Neural cell (in vitro differentiated cells): ENCODE data around the gene NGEF. TPM values are rescaled to one million over a fixed set of nuclear protein-coding genes. Genes with fewer than 3 reads are reported as not detected.

Experiments used
- H2AFZ ChIP-seq: fragments of 200-600, 300-800 bp; sonication (generic), shearing (Covaris generic); 2 replicates; pipeline ENCODE4 v1.6.0; 2014; ENCODE audit warnings: low read depth, mild to moderate bottlenecking, antibody characterized with exemption, low read length, moderate library complexity
- H3F3A ChIP-seq: fragments of 200-600 bp; shearing (Covaris generic); 2 replicates; pipeline ENCODE4 v1.6.1; 2016; ENCODE audit warnings: mild to moderate bottlenecking, moderate library complexity, mixed read lengths, antibody characterized with exemption, low read length; ENCODE audit not compliant: insufficient read depth, poor library complexity, severe bottlenecking
- H3K27ac ChIP-seq: fragments of 200-600, 300-800 bp; sonication (generic), shearing (Covaris generic); 2 replicates; pipeline ENCODE4 v1.5.1; 2014; ENCODE audit warnings: mild to moderate bottlenecking, low read length, moderate library complexity
- H3K27me3 ChIP-seq: fragments of 300-800, 200-600 bp; sonication (generic), shearing (Covaris generic); 2 replicates; pipeline ENCODE4 v1.6.0; 2014; ENCODE audit warnings: mild to moderate bottlenecking, low read depth, low read length, moderate library complexity; ENCODE audit not compliant: insufficient read depth
- H3K36me3 ChIP-seq: fragments of 300-800, 200-600 bp; sonication (generic), shearing (Covaris generic); 2 replicates; pipeline ENCODE4 v1.5.1; 2014; ENCODE audit warnings: mild to moderate bottlenecking, antibody characterized with exemption, low read length, moderate library complexity; ENCODE audit not compliant: insufficient read depth
- H3K4me2 ChIP-seq: fragments of 300-800, 200-600 bp; sonication (generic), shearing (Covaris generic); 2 replicates; pipeline ENCODE4 v1.6.0; 2014; ENCODE audit warnings: mild to moderate bottlenecking, low read length
- H3K4me3 ChIP-seq: fragments of 300-800, 200-600 bp; sonication (generic), shearing (Covaris generic); 2 replicates; pipeline ENCODE4 v1.5.1; 2014; ENCODE audit warnings: mild to moderate bottlenecking, low read length, moderate library complexity
- H3K79me2 ChIP-seq: fragments of 200-600 bp; shearing (Covaris generic); replicated peaks from 2 replicates; pipeline ENCODE4 v1.6.0; 2014; ENCODE audit warnings: mild to moderate bottlenecking, low read length, moderate library complexity; ENCODE audit not compliant: insufficient read depth
- H3K9ac ChIP-seq: fragments of 300-800, 200-600 bp; sonication (generic), shearing (Covaris generic); 2 replicates; pipeline ENCODE4 v1.6.1; 2016; ENCODE audit warnings: mild to moderate bottlenecking, low read length, mixed read lengths
- H3K9me2 ChIP-seq: fragments of 200-600 bp; shearing (Covaris generic); 2 replicates; pipeline ENCODE4 v1.6.1; 2016; ENCODE audit warnings: mild to moderate bottlenecking, low read length, mixed read lengths; ENCODE audit not compliant: insufficient read depth
- H3K9me3 ChIP-seq: fragments of 200-600, 300-800 bp; sonication (generic), shearing (Covaris generic); 2 replicates; pipeline ENCODE4 v1.6.1; 2016; ENCODE audit warnings: mild to moderate bottlenecking, mixed run types, low read length, moderate library complexity, mixed read lengths
- H4K20me1 ChIP-seq: fragments of 200-600 bp; shearing (Covaris generic); 2 replicates; pipeline ENCODE4 v1.6.1; 2016; ENCODE audit warnings: mild to moderate bottlenecking, mixed run types; ENCODE audit not compliant: insufficient read depth
- EP300 ChIP-seq: fragments of 450-650 bp; conservative IDR thresholded peaks from 2 replicates; pipeline ENCODE4 v1.6.1; 2014; ENCODE audit warnings: antibody characterized with exemption, mild to moderate bottlenecking, moderate library complexity; ENCODE audit not compliant: poor library complexity, severe bottlenecking
- EZH2 ChIP-seq: fragments of 200-600, 300-800 bp; shearing (Covaris generic), sonication (generic); IDR thresholded peaks from 2 replicates; pipeline ENCODE4 v1.6.1; 2014; ENCODE audit warnings: antibody characterized with exemption, low read length, borderline replicate concordance, mild to moderate bottlenecking; ENCODE audit not compliant: insufficient read depth, poor library complexity, severe bottlenecking
- MXI1 ChIP-seq: fragments of 450-650 bp; conservative IDR thresholded peaks from 2 replicates; pipeline ENCODE4 v1.6.1; 2014; ENCODE audit warnings: antibody characterized with exemption, mild to moderate bottlenecking; ENCODE audit not compliant: poor library complexity, severe bottlenecking
- POLR2AphosphoS5 ChIP-seq: IDR thresholded peaks from 2 replicates; pipeline ENCODE4 v1.6.1; 2012
- RAD21 ChIP-seq: fragments of 450-650 bp; conservative IDR thresholded peaks from 2 replicates; pipeline ENCODE4 v1.6.1; 2014; ENCODE audit warnings: antibody characterized with exemption, mild to moderate bottlenecking, moderate library complexity
- SMC3 ChIP-seq: fragments of 450-650 bp; conservative IDR thresholded peaks from 2 replicates; pipeline ENCODE4 v1.6.1; 2014; ENCODE audit warnings: antibody characterized with exemption, mild to moderate bottlenecking, moderate library complexity; ENCODE audit not compliant: poor library complexity
- TAF1 ChIP-seq: IDR thresholded peaks from 2 replicates; pipeline ENCODE4 v1.6.1; 2012; ENCODE audit warnings: low read depth
- polyA plus RNA-seq: library from polyadenylated mRNA; depleted of rRNA; stranded (reverse); fragments of >200 nt; gene quantifications from 2 replicates; pipeline ENCODE4 v1.2.3, GENCODE V29; 2014
- TF ChIP-seq, protein P1 (sequence below): fragments of 450-650 bp; IDR thresholded peaks from 2 replicates; pipeline ENCODE4 v1.5.1; 2014; ENCODE audit warnings: antibody characterized with exemption, mild to moderate bottlenecking, moderate library complexity; ENCODE audit not compliant: poor library complexity, severe bottlenecking
- TF ChIP-seq, protein P2 (sequence below): IDR thresholded peaks from 2 replicates; pipeline ENCODE4 v1.6.1; 2012; ENCODE audit warnings: borderline replicate concordance

Gene NGEF
- polyA plus RNA-seq, 1 donor from 2014 or later, result 5.2 TPM

DNA sequence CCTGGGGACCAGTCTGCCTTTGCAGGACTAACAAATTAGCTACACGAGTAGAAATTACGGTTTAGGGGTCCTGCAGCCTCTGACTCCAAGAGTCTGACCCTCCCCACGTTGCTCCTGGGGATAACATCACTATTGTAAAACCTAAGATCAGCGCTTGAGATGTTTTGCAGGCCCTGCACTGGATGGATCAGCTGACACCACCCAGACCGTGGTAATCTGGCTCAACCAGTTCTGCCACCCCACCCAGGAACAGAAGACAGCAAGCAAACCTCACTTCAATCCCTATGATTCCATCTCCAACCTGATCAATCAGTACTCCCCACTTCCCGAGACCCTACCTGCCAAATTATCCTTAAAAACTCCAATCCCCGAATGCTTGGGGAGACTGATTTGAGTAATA is 31.7 kb downstream of the NGEF start:
- no peak overlapping the region for H3K27ac ChIP-seq

DNA sequence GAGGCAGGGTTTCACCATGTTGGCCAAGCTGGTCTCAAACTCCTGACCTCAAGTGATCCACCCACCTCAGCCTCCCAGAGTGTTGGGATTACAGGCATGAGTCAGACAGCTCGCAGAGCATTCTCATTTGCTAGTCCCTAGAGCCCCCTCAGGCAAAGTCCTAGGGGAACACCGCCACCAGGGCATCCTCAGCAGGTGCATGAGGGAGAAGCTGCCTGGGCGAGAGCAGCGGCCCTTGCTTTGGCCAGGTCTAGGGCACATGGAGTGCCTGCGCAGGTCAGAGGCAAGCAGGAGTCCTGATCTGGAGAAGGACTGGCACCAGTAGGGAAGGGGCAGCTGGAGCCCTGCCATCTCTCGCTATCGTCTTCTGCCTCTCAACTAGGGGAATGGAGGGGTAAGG is 32.4 kb downstream of the NGEF start:
- TF ChIP-seq, protein P1, sequence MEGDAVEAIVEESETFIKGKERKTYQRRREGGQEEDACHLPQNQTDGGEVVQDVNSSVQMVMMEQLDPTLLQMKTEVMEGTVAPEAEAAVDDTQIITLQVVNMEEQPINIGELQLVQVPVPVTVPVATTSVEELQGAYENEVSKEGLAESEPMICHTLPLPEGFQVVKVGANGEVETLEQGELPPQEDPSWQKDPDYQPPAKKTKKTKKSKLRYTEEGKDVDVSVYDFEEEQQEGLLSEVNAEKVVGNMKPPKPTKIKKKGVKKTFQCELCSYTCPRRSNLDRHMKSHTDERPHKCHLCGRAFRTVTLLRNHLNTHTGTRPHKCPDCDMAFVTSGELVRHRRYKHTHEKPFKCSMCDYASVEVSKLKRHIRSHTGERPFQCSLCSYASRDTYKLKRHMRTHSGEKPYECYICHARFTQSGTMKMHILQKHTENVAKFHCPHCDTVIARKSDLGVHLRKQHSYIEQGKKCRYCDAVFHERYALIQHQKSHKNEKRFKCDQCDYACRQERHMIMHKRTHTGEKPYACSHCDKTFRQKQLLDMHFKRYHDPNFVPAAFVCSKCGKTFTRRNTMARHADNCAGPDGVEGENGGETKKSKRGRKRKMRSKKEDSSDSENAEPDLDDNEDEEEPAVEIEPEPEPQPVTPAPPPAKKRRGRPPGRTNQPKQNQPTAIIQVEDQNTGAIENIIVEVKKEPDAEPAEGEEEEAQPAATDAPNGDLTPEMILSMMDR, result no peak
- TF ChIP-seq TAF1, result no peak
- no peak for TF ChIP-seq EP300
- no peak for TF ChIP-seq POLR2AphosphoS5
- no peak for TF ChIP-seq SMC3
- TF ChIP-seq, protein P2, sequence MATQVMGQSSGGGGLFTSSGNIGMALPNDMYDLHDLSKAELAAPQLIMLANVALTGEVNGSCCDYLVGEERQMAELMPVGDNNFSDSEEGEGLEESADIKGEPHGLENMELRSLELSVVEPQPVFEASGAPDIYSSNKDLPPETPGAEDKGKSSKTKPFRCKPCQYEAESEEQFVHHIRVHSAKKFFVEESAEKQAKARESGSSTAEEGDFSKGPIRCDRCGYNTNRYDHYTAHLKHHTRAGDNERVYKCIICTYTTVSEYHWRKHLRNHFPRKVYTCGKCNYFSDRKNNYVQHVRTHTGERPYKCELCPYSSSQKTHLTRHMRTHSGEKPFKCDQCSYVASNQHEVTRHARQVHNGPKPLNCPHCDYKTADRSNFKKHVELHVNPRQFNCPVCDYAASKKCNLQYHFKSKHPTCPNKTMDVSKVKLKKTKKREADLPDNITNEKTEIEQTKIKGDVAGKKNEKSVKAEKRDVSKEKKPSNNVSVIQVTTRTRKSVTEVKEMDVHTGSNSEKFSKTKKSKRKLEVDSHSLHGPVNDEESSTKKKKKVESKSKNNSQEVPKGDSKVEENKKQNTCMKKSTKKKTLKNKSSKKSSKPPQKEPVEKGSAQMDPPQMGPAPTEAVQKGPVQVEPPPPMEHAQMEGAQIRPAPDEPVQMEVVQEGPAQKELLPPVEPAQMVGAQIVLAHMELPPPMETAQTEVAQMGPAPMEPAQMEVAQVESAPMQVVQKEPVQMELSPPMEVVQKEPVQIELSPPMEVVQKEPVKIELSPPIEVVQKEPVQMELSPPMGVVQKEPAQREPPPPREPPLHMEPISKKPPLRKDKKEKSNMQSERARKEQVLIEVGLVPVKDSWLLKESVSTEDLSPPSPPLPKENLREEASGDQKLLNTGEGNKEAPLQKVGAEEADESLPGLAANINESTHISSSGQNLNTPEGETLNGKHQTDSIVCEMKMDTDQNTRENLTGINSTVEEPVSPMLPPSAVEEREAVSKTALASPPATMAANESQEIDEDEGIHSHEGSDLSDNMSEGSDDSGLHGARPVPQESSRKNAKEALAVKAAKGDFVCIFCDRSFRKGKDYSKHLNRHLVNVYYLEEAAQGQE, result no peak
- no peak for TF ChIP-seq MXI1
- TF ChIP-seq EZH2, result no peak
- H3K4me2 ChIP-seq, result no peak overlapping the region

More for the DNA sequence above, 31.7 kb downstream of the NGEF start:
- H3K9ac ChIP-seq, result no peak overlapping the region
- no peak overlapping the region for H3K4me3 ChIP-seq
- H3K36me3 ChIP-seq, result no peaks in the 10 kb centered on the region
- H3F3A ChIP-seq, result no peaks in the 10 kb centered on the region
- no peaks in the 10 kb centered on the region for H4K20me1 ChIP-seq
- H3K27me3 ChIP-seq, result no peaks in the 10 kb centered on the region
- no peak overlapping the region for H2AFZ ChIP-seq
- H3K9me3 ChIP-seq, result no peaks in the 10 kb centered on the region
- TF ChIP-seq, protein P2, result no peak
- TF ChIP-seq POLR2AphosphoS5, result no peak
- TF ChIP-seq MXI1, result no peak
- no peak for TF ChIP-seq SMC3
- TF ChIP-seq, protein P1, result no peak
- TF ChIP-seq RAD21, result no peak
- TF ChIP-seq EP300, result no peak
- no peak for TF ChIP-seq TAF1
- no peak for TF ChIP-seq EZH2
- no peak overlapping the region for H3K4me2 ChIP-seq
- H3K9me2 ChIP-seq, result no peaks in the 10 kb centered on the region
- H3K79me2 ChIP-seq, result no peaks in the 10 kb centered on the region

More for the DNA sequence above, 32.4 kb downstream of the NGEF start:
- Histone ChIP-seq H3K9ac (no peak overlapping the region), H3F3A (no peaks in the 10 kb centered on the region), H3K36me3 (no peaks in the 10 kb centered on the region), H3K9me2 (no peaks in the 10 kb centered on the region), H3K79me2 (no peaks in the 10 kb centered on the region), H3K4me3 (no peak overlapping the region), H3K27ac (no peak overlapping the region), H2AFZ (no peak overlapping the region), H3K27me3 (no peaks in the 10 kb centered on the region), H4K20me1 (no peaks in the 10 kb centered on the region), H3K9me3 (no peaks in the 10 kb centered on the region)
